ENCODE measurements around the gene KCNA10.

KCNA10 gene

GRCh38 chr1:110522560-110522959, 3.6 kb upstream of the KCNA10 start:
- TF ChIP-seq TAF1 (IDR thresholded peaks at IDR 0.05; ENCODE audit: borderline replicate concordance, insufficient read depth, low read length) (no peak), REST (IDR thresholded peaks at IDR 0.05; ENCODE audit: insufficient read depth in 1 of 2, low read depth in 2 of 2, low read length in 2 of 2) (no peak), SIN3A (IDR thresholded peaks at IDR 0.05; ENCODE audit: borderline replicate concordance, insufficient read depth, low read length) (no peak), FOXP2 (optimal IDR thresholded peaks at IDR 0.05; ENCODE audit: borderline replicate concordance, extremely low read depth, extremely low read length, insufficient read depth) (no peak), POLR2AphosphoS5 (IDR thresholded peaks at IDR 0.05; ENCODE audit: low read depth, low read length) (no peak)

GRCh38 chr1:110520827-110521226, 1.9 kb upstream of the KCNA10 start:
- TF ChIP-seq SIN3A (IDR thresholded peaks at IDR 0.05; ENCODE audit: borderline replicate concordance, insufficient read depth, low read length): no peak
- no peak for TF ChIP-seq POLR2AphosphoS5 (IDR thresholded peaks at IDR 0.05; ENCODE audit: low read depth, low read length)
- TF ChIP-seq TAF1 (IDR thresholded peaks at IDR 0.05; ENCODE audit: borderline replicate concordance, insufficient read depth, low read length): no peak
- TF ChIP-seq FOXP2 (optimal IDR thresholded peaks at IDR 0.05; ENCODE audit: borderline replicate concordance, extremely low read depth, extremely low read length, insufficient read depth): no peak
- no peak for TF ChIP-seq REST (IDR thresholded peaks at IDR 0.05; ENCODE audit: insufficient read depth in 1 of 2, low read depth in 2 of 2, low read length in 2 of 2)

- TF ChIP-seq TAF1 (IDR thresholded peaks at IDR 0.05; ENCODE audit: borderline replicate concordance, insufficient read depth, low read length) (no peak), POLR2AphosphoS5 (IDR thresholded peaks at IDR 0.05; ENCODE audit: low read depth, low read length) (no peak), SIN3A (IDR thresholded peaks at IDR 0.05; ENCODE audit: borderline replicate concordance, insufficient read depth, low read length) (no peak), FOXP2 (optimal IDR thresholded peaks at IDR 0.05; ENCODE audit: borderline replicate concordance, extremely low read depth, extremely low read length, insufficient read depth) (no peak), REST (IDR thresholded peaks at IDR 0.05; ENCODE audit: insufficient read depth in 1 of 2, low read depth in 2 of 2, low read length in 2 of 2) (no peak)
These were observed 3.1 kb downstream of the KCNA10 start for GRCh38 chr1:110515891-110516290.

GRCh38 chr1:110515041-110515440, 3.9 kb downstream of the KCNA10 start:
- TF ChIP-seq REST (IDR thresholded peaks at IDR 0.05; ENCODE audit: insufficient read depth in 1 of 2, low read depth in 2 of 2, low read length in 2 of 2): no peak
- TF ChIP-seq SIN3A (IDR thresholded peaks at IDR 0.05; ENCODE audit: borderline replicate concordance, insufficient read depth, low read length): no peak
- TF ChIP-seq TAF1 (IDR thresholded peaks at IDR 0.05; ENCODE audit: borderline replicate concordance, insufficient read depth, low read length): no peak
- TF ChIP-seq POLR2AphosphoS5 (IDR thresholded peaks at IDR 0.05; ENCODE audit: low read depth, low read length): no peak
- TF ChIP-seq FOXP2 (optimal IDR thresholded peaks at IDR 0.05; ENCODE audit: borderline replicate concordance, extremely low read depth, extremely low read length, insufficient read depth): no peak

GRCh38 chr1:110513511-110513910, 5.5 kb downstream of the KCNA10 start:
- no peak for TF ChIP-seq REST (IDR thresholded peaks at IDR 0.05; ENCODE audit: insufficient read depth in 1 of 2, low read depth in 2 of 2, low read length in 2 of 2)
- no peak for TF ChIP-seq SIN3A (IDR thresholded peaks at IDR 0.05; ENCODE audit: borderline replicate concordance, insufficient read depth, low read length)
- TF ChIP-seq FOXP2 (optimal IDR thresholded peaks at IDR 0.05; ENCODE audit: borderline replicate concordance, extremely low read depth, extremely low read length, insufficient read depth): no peak
- TF ChIP-seq POLR2AphosphoS5 (IDR thresholded peaks at IDR 0.05; ENCODE audit: low read depth, low read length): no peak
- TF ChIP-seq TAF1 (IDR thresholded peaks at IDR 0.05; ENCODE audit: borderline replicate concordance, insufficient read depth, low read length): no peak

All from PFSK-1 (cell line).